HEK293 (cell line): ENCODE results near the gene LZTR1.
A peak's percentile ranks its signal among the peaks of the same experiment; 100 is the strongest.

ENCODE experiments used
- CTCF ChIA-PET: fragments of 350-600 bp; formaldehyde crosslinking; extraction: SDS; loops from one replicate; lab custom pipeline; 2021; ENCODE audit warnings: antibody characterized with exemption; lab: Yijun Ruan, JAX
- POLR2A ChIA-PET: fragments of 300-600 bp; formaldehyde crosslinking; extraction: SDS; loops from one replicate; lab custom pipeline; 2020; ENCODE audit warnings: antibody characterized with exemption, inconsistent platforms; lab: Yijun Ruan, JAX
- H3K27ac ChIP-seq: fragments of 200-500 bp; sonication (Bioruptor generic); 2 replicates; pipeline ENCODE4 v1.5.1; 2014; ENCODE audit warnings: low read depth, low read length, control low read depth, inconsistent platforms; ENCODE audit errors: extremely low read depth
- H3K36me3 ChIP-seq, 2 experiments: fragments of 200-500 bp in 1 of 2; sonication (Bioruptor generic) in 1 of 2; 1 replicate in 1 of 2; 2 replicates in 1 of 2; pipeline ENCODE4 v1.5.1; 2014 to 2017; ENCODE audit warnings: inconsistent platforms in 2 of 2, low read length in 2 of 2; ENCODE audit not compliant: control insufficient read depth in 2 of 2, insufficient read depth in 1 of 2
- H3K4me1 ChIP-seq: fragments of 200-500 bp; sonication (Bioruptor generic); 2 replicates; pipeline ENCODE4 v1.5.1; 2014; ENCODE audit warnings: mild to moderate bottlenecking, low read length, inconsistent platforms; ENCODE audit not compliant: control insufficient read depth, insufficient read depth
- H3K4me3 ChIP-seq: 2 replicates; pipeline ENCODE4 v1.5.1; 2011; ENCODE audit warnings: low read depth, mild to moderate bottlenecking, control low read depth, low read length, moderate library complexity
- H3K9me3 ChIP-seq: fragments of 200-500 bp; sonication (Bioruptor generic); 2 replicates; pipeline ENCODE4 v1.5.1; 2014; ENCODE audit warnings: low read depth, low read length, inconsistent platforms; ENCODE audit not compliant: control insufficient read depth, insufficient read depth
- EGR2 ChIP-seq: fragments of 450-650 bp; formaldehyde crosslinking; IDR thresholded peaks from 2 replicates; pipeline ENCODE4 v1.5.1; 2016; ENCODE audit warnings: low read depth, missing biosample characterization, missing genetic modification characterization
- GLIS2 ChIP-seq: fragments of 450-650 bp; formaldehyde crosslinking; IDR thresholded peaks from 2 replicates; pipeline ENCODE4 v1.5.1; 2016; ENCODE audit warnings: missing biosample characterization, missing genetic modification characterization
- KLF10 ChIP-seq: fragments of 450-650 bp; IDR thresholded peaks from 2 replicates; pipeline ENCODE4 v1.5.1; 2018; ENCODE audit warnings: missing biosample characterization, mild to moderate bottlenecking, missing genetic modification characterization
- ZBTB1 ChIP-seq: fragments of 450-650 bp; formaldehyde crosslinking; IDR thresholded peaks from 2 replicates; pipeline ENCODE4 v1.5.1; 2016; ENCODE audit warnings: missing biosample characterization, missing genetic modification characterization
- ZEB2 ChIP-seq: fragments of 450-650 bp; formaldehyde crosslinking; IDR thresholded peaks from 2 replicates; pipeline ENCODE4 v1.5.1; 2016; ENCODE audit warnings: missing biosample characterization, missing genetic modification characterization
- ZFP69B ChIP-seq: fragments of 450-650 bp; formaldehyde crosslinking; IDR thresholded peaks from 2 replicates; pipeline ENCODE4 v1.5.1; 2016; ENCODE audit warnings: missing biosample characterization, missing genetic modification characterization
- ZNF239 ChIP-seq: fragments of 450-650 bp; formaldehyde crosslinking; IDR thresholded peaks from 2 replicates; pipeline ENCODE4 v1.5.1; 2016; ENCODE audit warnings: missing biosample characterization, missing genetic modification characterization
- ZNF324 ChIP-seq: fragments of 450-650 bp; formaldehyde crosslinking; IDR thresholded peaks from 2 replicates; pipeline ENCODE4 v1.5.1; 2016; ENCODE audit warnings: missing biosample characterization, missing genetic modification characterization
- ZNF433 ChIP-seq: fragments of 450-650 bp; formaldehyde crosslinking; IDR thresholded peaks from 2 replicates; pipeline ENCODE4 v1.5.1; 2016; ENCODE audit warnings: missing biosample characterization, missing genetic modification characterization, low read depth
- ZNF521 ChIP-seq: fragments of 450-650 bp; formaldehyde crosslinking; IDR thresholded peaks from 2 replicates; pipeline ENCODE4 v1.5.1; 2017; ENCODE audit warnings: missing biosample characterization, mild to moderate bottlenecking, missing genetic modification characterization
- ZNF600 ChIP-seq: fragments of 450-650 bp; formaldehyde crosslinking; IDR thresholded peaks from 2 replicates; pipeline ENCODE4 v1.5.1; 2016; ENCODE audit warnings: missing biosample characterization, missing genetic modification characterization
- ZNF624 ChIP-seq: fragments of 450-650 bp; formaldehyde crosslinking; IDR thresholded peaks from 2 replicates; pipeline ENCODE4 v1.5.1; 2017; ENCODE audit warnings: missing biosample characterization, missing genetic modification characterization
- ZNF677 ChIP-seq: fragments of 450-650 bp; IDR thresholded peaks from 2 replicates; pipeline ENCODE4 v1.5.0; 2018; ENCODE audit warnings: missing biosample characterization, mild to moderate bottlenecking, missing genetic modification characterization, moderate library complexity
- ZNF785 ChIP-seq: fragments of 450-650 bp; formaldehyde crosslinking; IDR thresholded peaks from 2 replicates; pipeline ENCODE4 v1.5.1; 2016; ENCODE audit warnings: missing biosample characterization, missing genetic modification characterization
- ZSCAN30 ChIP-seq: fragments of 450-650 bp; IDR thresholded peaks from 2 replicates; pipeline ENCODE4 v1.5.1; 2018; ENCODE audit warnings: missing biosample characterization, mild to moderate bottlenecking, missing genetic modification characterization, moderate library complexity
- TF ChIP-seq, protein P1 (sequence below): fragments of 450-650 bp; formaldehyde crosslinking; IDR thresholded peaks from 2 replicates; pipeline ENCODE4 v1.5.1; 2016; ENCODE audit warnings: missing biosample characterization, missing genetic modification characterization
- TF ChIP-seq, protein P2 (sequence below): fragments of 450-650 bp; formaldehyde crosslinking; IDR thresholded peaks from 2 replicates; pipeline ENCODE4 v1.5.1; 2016; ENCODE audit warnings: missing biosample characterization, missing genetic modification characterization, borderline replicate concordance
- TF ChIP-seq, protein P3 (sequence below): IDR thresholded peaks from 2 replicates; pipeline ENCODE4 v1.6.1; 2011; ENCODE audit warnings: mild to moderate bottlenecking, low read depth, low read length, borderline replicate concordance
- TF ChIP-seq, protein P4 (sequence below): fragments of 450-650 bp; formaldehyde crosslinking; IDR thresholded peaks from 2 replicates; pipeline ENCODE4 v1.5.1; 2016; ENCODE audit warnings: missing biosample characterization, missing genetic modification characterization

The LZTR1 gene

DNA sequence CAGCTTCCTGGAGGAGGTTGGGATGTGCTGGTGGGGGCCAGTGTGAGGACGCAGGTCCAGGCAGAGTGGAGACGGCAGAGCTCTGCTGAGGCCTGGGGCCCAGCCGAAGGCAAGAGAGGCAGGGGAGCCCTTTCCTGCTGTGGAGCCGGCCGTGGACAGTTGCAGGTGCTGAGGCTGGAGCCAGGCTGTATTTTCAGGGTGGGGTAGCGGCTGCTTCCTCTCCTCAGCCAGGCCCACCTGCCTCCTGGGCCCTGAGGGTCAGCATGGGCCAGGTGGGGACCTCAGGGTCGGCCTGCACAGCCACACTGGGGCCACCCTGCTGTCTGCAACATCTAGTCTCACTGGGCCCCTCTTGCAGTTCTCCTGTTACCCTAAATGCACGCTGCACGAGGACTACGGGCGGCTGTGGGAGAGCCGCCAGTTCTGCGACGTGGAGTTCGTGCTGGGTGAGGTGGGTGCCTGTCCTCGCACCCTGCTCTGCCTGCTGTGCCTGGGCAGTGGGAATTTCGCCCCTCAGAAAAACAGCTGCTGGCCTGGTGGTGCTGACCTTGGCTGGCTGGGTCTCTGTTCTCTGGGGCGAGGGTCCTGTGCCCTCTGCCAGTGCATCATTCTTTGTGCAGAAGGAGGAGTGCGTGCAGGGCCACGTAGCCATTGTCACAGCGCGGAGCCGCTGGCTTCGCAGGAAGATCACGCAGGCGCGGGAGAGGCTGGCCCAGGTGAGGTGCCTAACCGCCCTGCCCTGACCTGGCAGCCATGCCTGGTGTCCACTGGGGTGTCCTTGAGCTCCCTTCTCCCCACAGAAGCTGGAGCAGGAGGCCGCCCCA lies 11.4 kb downstream of the LZTR1 start:
- POLR2A ChIA-PET: interaction anchor here (0.9 to 3.0 kb wide), 2 partner anchors 11 kb away, joined by 3 to 13 read pairs; partner anchors contain the start of gene LZTR1
- TF ChIP-seq ZNF324 (tag by site-specific recombination) (no peak), ZBTB1 (tag by site-specific recombination) (no peak), ZNF239 (tag by site-specific recombination) (no peak), ZNF521 (no peak), ZEB2 (tag by site-specific recombination) (no peak), ZNF677 (tag by site-specific recombination) (no peak), GLIS2 (tag by site-specific recombination) (no peak), ZSCAN30 (tag by site-specific recombination) (no peak)
- TF ChIP-seq, protein P1, sequence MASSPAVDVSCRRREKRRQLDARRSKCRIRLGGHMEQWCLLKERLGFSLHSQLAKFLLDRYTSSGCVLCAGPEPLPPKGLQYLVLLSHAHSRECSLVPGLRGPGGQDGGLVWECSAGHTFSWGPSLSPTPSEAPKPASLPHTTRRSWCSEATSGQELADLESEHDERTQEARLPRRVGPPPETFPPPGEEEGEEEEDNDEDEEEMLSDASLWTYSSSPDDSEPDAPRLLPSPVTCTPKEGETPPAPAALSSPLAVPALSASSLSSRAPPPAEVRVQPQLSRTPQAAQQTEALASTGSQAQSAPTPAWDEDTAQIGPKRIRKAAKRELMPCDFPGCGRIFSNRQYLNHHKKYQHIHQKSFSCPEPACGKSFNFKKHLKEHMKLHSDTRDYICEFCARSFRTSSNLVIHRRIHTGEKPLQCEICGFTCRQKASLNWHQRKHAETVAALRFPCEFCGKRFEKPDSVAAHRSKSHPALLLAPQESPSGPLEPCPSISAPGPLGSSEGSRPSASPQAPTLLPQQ: no peak
- TF ChIP-seq, protein P2, sequence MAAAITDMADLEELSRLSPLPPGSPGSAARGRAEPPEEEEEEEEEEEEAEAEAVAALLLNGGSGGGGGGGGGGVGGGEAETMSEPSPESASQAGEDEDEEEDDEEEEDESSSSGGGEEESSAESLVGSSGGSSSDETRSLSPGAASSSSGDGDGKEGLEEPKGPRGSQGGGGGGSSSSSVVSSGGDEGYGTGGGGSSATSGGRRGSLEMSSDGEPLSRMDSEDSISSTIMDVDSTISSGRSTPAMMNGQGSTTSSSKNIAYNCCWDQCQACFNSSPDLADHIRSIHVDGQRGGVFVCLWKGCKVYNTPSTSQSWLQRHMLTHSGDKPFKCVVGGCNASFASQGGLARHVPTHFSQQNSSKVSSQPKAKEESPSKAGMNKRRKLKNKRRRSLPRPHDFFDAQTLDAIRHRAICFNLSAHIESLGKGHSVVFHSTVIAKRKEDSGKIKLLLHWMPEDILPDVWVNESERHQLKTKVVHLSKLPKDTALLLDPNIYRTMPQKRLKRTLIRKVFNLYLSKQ (tag by site-specific recombination): no peak
- TF ChIP-seq, protein P3, sequence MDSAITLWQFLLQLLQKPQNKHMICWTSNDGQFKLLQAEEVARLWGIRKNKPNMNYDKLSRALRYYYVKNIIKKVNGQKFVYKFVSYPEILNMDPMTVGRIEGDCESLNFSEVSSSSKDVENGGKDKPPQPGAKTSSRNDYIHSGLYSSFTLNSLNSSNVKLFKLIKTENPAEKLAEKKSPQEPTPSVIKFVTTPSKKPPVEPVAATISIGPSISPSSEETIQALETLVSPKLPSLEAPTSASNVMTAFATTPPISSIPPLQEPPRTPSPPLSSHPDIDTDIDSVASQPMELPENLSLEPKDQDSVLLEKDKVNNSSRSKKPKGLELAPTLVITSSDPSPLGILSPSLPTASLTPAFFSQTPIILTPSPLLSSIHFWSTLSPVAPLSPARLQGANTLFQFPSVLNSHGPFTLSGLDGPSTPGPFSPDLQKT: no peak
- Histone ChIP-seq H3K4me1 (no peaks in the 10 kb centered on the region), H3K9me3 (no peaks in the 10 kb centered on the region), H3K4me3 (no peak overlapping the region), H3K36me3 (peaks cover 0 to 96% of the 10 kb centered on the region in 2 experiments; a peak in 1 of 3 replicates), H3K27ac (no peak overlapping the region)
- CTCF ChIA-PET: interaction anchor here (0.7 kb wide), 1 partner anchor 1935 kb away, joined by 4 read pairs; no protein-coding TSS in a partner anchor

DNA sequence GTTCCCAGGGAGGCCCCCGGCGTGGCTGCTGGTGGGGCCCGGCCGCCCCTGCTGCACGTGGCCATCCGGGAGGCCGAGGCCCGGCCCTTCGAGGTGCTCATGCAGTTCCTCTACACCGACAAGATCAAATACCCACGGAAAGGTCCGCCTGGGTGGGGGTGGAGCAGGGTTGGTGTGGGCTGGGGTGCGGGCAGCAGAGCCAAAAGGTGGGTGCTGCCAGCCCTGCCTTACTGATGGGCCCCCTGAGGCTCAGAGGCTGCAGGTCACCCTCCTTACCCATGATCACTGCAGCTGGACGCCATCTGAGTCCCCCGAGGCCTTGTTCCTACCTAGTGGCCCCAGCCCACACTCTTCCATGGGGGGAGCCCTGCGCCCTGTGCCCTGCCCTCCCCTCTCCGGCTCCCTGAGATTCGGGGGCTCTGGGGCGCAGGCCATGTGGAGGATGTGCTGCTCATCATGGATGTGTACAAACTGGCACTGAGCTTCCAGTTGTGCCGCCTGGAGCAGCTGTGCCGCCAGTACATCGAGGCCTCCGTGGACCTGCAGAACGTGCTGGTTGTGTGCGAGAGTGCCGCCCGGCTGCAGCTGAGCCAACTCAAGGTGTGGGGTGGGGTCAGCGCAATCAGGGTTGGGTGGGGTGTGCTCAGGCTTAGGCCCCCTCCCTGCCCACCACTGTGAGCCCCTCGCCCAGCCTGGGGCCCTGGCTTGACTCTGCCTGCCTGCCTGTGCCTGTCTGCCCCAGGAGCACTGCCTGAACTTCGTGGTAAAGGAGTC lies 12.2 kb downstream of the LZTR1 start:
- no peak overlapping the region for H3K4me3 ChIP-seq
- CTCF ChIA-PET: no interaction called here

More for the DNA sequence above, 12.2 kb downstream of the LZTR1 start:
- H3K27ac ChIP-seq: no peak overlapping the region
- no peaks in the 10 kb centered on the region for H3K9me3 ChIP-seq
- no peaks in the 10 kb centered on the region for H3K4me1 ChIP-seq
- POLR2A ChIA-PET: interaction anchor here (3.0 kb wide), 1 partner anchor 12 kb away, joined by 13 read pairs; the partner anchor contains the start of gene LZTR1
- TF ChIP-seq EGR2 (tag by site-specific recombination) (0 out of 2 replicates have a peak, but pooled peaks have one; percentile 5), GLIS2 (tag by site-specific recombination) (0 out of 2 replicates have a peak, but pooled peaks have one; percentile 22), ZNF624 (tag by site-specific recombination) (no peak), ZFP69B (tag by site-specific recombination) (peak; percentile 38; the same call in 1 of the 2 replicates), ZNF785 (tag by site-specific recombination) (no peak), KLF10 (no peak), ZNF600 (tag by site-specific recombination) (peak; percentile 33; the same call in 1 of the 2 replicates), ZNF433 (no peak)
- TF ChIP-seq, protein P4, sequence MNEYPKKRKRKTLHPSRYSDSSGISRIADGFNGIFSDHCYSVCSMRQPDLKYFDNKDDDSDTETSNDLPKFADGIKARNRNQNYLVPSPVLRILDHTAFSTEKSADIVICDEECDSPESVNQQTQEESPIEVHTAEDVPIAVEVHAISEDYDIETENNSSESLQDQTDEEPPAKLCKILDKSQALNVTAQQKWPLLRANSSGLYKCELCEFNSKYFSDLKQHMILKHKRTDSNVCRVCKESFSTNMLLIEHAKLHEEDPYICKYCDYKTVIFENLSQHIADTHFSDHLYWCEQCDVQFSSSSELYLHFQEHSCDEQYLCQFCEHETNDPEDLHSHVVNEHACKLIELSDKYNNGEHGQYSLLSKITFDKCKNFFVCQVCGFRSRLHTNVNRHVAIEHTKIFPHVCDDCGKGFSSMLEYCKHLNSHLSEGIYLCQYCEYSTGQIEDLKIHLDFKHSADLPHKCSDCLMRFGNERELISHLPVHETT (tag by site-specific recombination): no peak
- TF ChIP-seq, protein P1: peak; percentile 49; the same call in 1 of the 2 replicates
- peaks cover 0 to 97% of the 10 kb centered on the region in 2 experiments; a peak in 1 of 3 replicates for H3K36me3 ChIP-seq
